OCI-LY7 (cell line): Measurements from ENCODE around the gene GALNT9.

Experiments used
- CTCF ChIP-seq: fragments of 200-600 bp; sonication (generic); conservative IDR thresholded peaks from 2 replicates; pipeline ENCODE4 v1.5.1; 2014; ENCODE audit warnings: mild to moderate bottlenecking, antibody characterized with exemption, low read length, moderate library complexity, mixed read lengths
- EZH2phosphoT487 ChIP-seq: fragments of 200-600 bp; sonication (generic); IDR thresholded peaks from 2 replicates; pipeline ENCODE4 v1.6.1; 2018; ENCODE audit warnings: low read depth, borderline replicate concordance, mild to moderate bottlenecking, mixed run types, antibody characterized with exemption, low read length, moderate library complexity, mixed read lengths

- TF ChIP-seq CTCF (no peak), EZH2phosphoT487 (no peak)
Measured at GRCh38 chr12:132345561-132346200, 16.3 kb upstream of the GALNT9 start.
